WTC11 (cell line): ENCODE results near the gene MDGA2. TPM values are rescaled to one million over a fixed set of nuclear protein-coding genes. Genes with fewer than 3 reads are reported as not detected.

ENCODE experiments used
- ATAC-seq: fragments of 200-7000 bp; cut with Tn5 transposase; 2 replicates; pipeline ENCODE4 v1.10.0; 2021; ENCODE audit warnings: mild to moderate bottlenecking, moderate library complexity
- CTCF ChIA-PET: fragments of 300-600 bp; sonication (Branson Sonifier 250); formaldehyde crosslinking; loops from one replicate; lab custom pipeline; 2021; ENCODE audit warnings: antibody characterized with exemption; lab: Charles Lee
- POLR2A ChIA-PET: fragments of 350-600 bp; sonication (Branson Sonifier 250); formaldehyde crosslinking; loops from one replicate; lab custom pipeline; 2021; ENCODE audit warnings: antibody characterized with exemption; lab: Charles Lee
- DNase-seq: peaks from one replicate; pipeline ENCODE4 v3.0.0; 2021; ENCODE audit warnings: low spot score
- H3K27ac Mint-ChIP-seq: 2 replicates; pipeline ENCODE4 v1.8.0; 2021; ENCODE audit warnings: mixed read lengths
- H3K27me3 Mint-ChIP-seq: 2 replicates; pipeline ENCODE4 v1.8.0; 2021; ENCODE audit warnings: low read depth, mild to moderate bottlenecking, moderate library complexity, mixed read lengths
- H3K36me3 Mint-ChIP-seq: 2 replicates; pipeline ENCODE4 v1.8.0; 2021; ENCODE audit warnings: mixed read lengths
- H3K4me1 Mint-ChIP-seq: 2 replicates; pipeline ENCODE4 v1.8.0; 2022; ENCODE audit warnings: mixed read lengths
- H3K4me3 Mint-ChIP-seq: 2 replicates; pipeline ENCODE4 v1.8.0; 2021; ENCODE audit warnings: mild to moderate bottlenecking, moderate library complexity, mixed read lengths
- H3K9me3 Mint-ChIP-seq: 2 replicates; pipeline ENCODE4 v1.8.0; 2021; ENCODE audit warnings: mixed read lengths
- ATF1 ChIP-seq: sonication (generic); formaldehyde crosslinking; IDR thresholded peaks from 2 replicates; pipeline ENCODE4 v1.8.1; 2023; ENCODE audit warnings: mild to moderate bottlenecking, moderate library complexity, missing genetic modification reagents
- ELF4 ChIP-seq: sonication (generic); formaldehyde crosslinking; IDR thresholded peaks from 2 replicates; pipeline ENCODE4 v1.8.1; 2022; ENCODE audit warnings: low read depth, mild to moderate bottlenecking, moderate library complexity, missing genetic modification reagents
- JUN ChIP-seq: sonication (generic); formaldehyde crosslinking; IDR thresholded peaks from 2 replicates; pipeline ENCODE4 v1.8.0; 2023; ENCODE audit warnings: mild to moderate bottlenecking, missing genetic modification reagents
- NFATC4 ChIP-seq: fragments of 250-450 bp; sonication (Bioruptor Pico); IDR thresholded peaks from 2 replicates; pipeline ENCODE4 v1.9.0; 2021; ENCODE audit warnings: mild to moderate bottlenecking
- RORB ChIP-seq: fragments of 250-450 bp; sonication (Bioruptor Pico); IDR thresholded peaks from 2 replicates; pipeline ENCODE4 v1.9.0; 2021; ENCODE audit warnings: mild to moderate bottlenecking
- SOX15 ChIP-seq: fragments of 250-450 bp; sonication (Bioruptor Pico); IDR thresholded peaks from 2 replicates; pipeline ENCODE4 v1.9.0; 2021; ENCODE audit warnings: mild to moderate bottlenecking
- SP1 ChIP-seq: sonication (generic); formaldehyde crosslinking; conservative IDR thresholded peaks from 2 replicates; pipeline ENCODE4 v1.8.1; 2022; ENCODE audit warnings: missing genetic modification reagents
- TP53 ChIP-seq: sonication (generic); formaldehyde crosslinking; IDR thresholded peaks from 2 replicates; pipeline ENCODE4 v1.8.1; 2023; ENCODE audit warnings: mild to moderate bottlenecking, missing genetic modification reagents
- total RNA-seq: library from RNA; stranded (reverse); gene quantifications from 3 replicates; pipeline ENCODE4 v1.2.3, GENCODE V29; 2021
- TF ChIP-seq, protein P1 (sequence below): sonication (generic); formaldehyde crosslinking; IDR thresholded peaks from 2 replicates; pipeline ENCODE4 v1.8.1; 2022; ENCODE audit warnings: low read depth, missing genetic modification reagents, borderline replicate concordance
- TF ChIP-seq, protein P2 (sequence below): fragments of 250-450 bp; sonication (Bioruptor Pico); conservative IDR thresholded peaks from 2 replicates; pipeline ENCODE4 v1.9.0; 2021; ENCODE audit warnings: mild to moderate bottlenecking
- TF ChIP-seq, protein P3 (sequence below): sonication (generic); formaldehyde crosslinking; IDR thresholded peaks from 2 replicates; pipeline ENCODE4 v1.8.0; 2023; ENCODE audit warnings: missing genetic modification reagents
- TF ChIP-seq, protein P4 (sequence below): fragments of 250-450 bp; sonication (Bioruptor Pico); IDR thresholded peaks from 2 replicates; pipeline ENCODE4 v1.9.0; 2021; ENCODE audit warnings: mild to moderate bottlenecking
- TF ChIP-seq, protein P5 (sequence below): sonication (generic); formaldehyde crosslinking; IDR thresholded peaks from 2 replicates; pipeline ENCODE4 v1.8.0; 2022; ENCODE audit warnings: mild to moderate bottlenecking, missing genetic modification reagents
- TF ChIP-seq, protein P6 (sequence below): sonication (generic); formaldehyde crosslinking; IDR thresholded peaks from 2 replicates; pipeline ENCODE4 v1.8.0; 2023; ENCODE audit warnings: mild to moderate bottlenecking, missing genetic modification reagents
- TF ChIP-seq, protein P7 (sequence below): sonication (generic); formaldehyde crosslinking; IDR thresholded peaks from 2 replicates; pipeline ENCODE4 v1.8.1; 2023; ENCODE audit warnings: mild to moderate bottlenecking, missing genetic modification reagents, borderline replicate concordance
- TF ChIP-seq, protein P8 (sequence below): sonication (generic); formaldehyde crosslinking; IDR thresholded peaks from 2 replicates; pipeline ENCODE4 v1.8.1; 2023; ENCODE audit warnings: mild to moderate bottlenecking, missing genetic modification reagents, moderate library complexity
- TF ChIP-seq, protein P9 (sequence below): sonication (generic); formaldehyde crosslinking; IDR thresholded peaks from 2 replicates; pipeline ENCODE4 v1.8.0; 2022; ENCODE audit warnings: mild to moderate bottlenecking, missing genetic modification reagents

MDGA2 gene
- total RNA-seq, 1 experiment from 2014 or later, result 4.9 TPM

DNA sequence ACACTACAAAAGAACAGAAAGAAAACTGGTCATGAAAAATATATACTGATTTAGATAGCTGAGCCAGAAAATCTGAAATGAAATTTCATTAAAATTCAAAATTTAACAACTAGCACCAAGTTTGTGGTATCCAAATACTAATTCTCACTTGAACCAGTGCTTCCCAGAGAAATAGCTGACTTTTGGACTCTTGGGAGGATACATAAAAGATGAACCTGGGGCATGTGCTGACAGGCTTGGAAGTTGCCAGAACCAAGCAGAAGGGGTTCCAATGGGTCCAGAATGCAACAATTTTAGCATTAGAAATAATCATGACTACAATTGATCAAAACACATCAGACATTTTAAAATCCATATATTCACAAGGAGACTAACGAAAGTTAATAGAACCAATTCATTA lies 175.0 kb downstream of the MDGA2 start:
- H3K27ac Mint-ChIP-seq, result no peak overlapping the region
- no peaks in the 10 kb centered on the region; the same call in none of the 2 replicates for H3K27me3 Mint-ChIP-seq
- H3K4me3 Mint-ChIP-seq, result no peak overlapping the region
- peaks cover 9% of the 10 kb centered on the region for H3K36me3 Mint-ChIP-seq
- ChIA-PET CTCF (no interaction called here), POLR2A (no interaction called here)
- DNase-seq (no peak), ATAC-seq (no peak)
- H3K4me1 Mint-ChIP-seq, result no peaks in the 10 kb centered on the region
- H3K9me3 Mint-ChIP-seq, result peaks cover 10% of the 10 kb centered on the region
- TF ChIP-seq, protein P1, sequence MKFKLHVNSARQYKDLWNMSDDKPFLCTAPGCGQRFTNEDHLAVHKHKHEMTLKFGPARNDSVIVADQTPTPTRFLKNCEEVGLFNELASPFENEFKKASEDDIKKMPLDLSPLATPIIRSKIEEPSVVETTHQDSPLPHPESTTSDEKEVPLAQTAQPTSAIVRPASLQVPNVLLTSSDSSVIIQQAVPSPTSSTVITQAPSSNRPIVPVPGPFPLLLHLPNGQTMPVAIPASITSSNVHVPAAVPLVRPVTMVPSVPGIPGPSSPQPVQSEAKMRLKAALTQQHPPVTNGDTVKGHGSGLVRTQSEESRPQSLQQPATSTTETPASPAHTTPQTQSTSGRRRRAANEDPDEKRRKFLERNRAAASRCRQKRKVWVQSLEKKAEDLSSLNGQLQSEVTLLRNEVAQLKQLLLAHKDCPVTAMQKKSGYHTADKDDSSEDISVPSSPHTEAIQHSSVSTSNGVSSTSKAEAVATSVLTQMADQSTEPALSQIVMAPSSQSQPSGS, result no peak
- TF ChIP-seq, protein P2, sequence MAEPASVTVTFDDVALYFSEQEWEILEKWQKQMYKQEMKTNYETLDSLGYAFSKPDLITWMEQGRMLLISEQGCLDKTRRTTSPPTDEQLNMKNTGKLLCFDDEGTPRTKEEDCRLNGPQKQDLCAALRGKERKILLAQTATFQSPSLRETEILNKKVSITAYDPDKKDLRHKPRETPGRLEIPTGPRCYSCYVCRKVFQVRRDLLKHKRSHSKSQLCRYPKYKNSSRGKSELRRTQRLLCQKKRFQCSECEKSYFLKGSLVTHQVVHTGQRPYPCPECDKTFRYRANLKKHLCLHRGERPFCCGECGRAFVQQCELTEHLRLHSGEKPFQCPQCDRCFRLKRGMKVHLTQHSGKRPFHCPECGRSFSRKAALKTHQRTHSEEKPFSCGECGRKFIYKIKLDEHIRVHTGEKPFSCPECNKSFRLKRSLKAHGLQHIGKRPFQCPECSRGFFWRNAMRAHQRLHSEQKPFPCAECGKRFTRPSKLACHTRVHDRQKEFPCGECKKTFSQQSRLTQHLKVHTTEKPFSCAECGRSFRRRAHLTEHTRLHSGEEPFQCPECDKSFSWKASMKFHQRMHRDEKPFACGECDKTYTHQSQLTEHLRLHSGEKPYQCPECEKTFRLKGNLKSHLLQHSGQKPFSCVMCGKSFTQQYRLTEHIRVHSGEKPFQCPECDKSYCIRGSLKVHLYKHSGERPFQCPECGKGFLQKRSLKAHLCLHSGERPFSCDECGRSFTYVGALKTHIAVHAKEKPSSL, result no peak
- TF ChIP-seq, protein P3, sequence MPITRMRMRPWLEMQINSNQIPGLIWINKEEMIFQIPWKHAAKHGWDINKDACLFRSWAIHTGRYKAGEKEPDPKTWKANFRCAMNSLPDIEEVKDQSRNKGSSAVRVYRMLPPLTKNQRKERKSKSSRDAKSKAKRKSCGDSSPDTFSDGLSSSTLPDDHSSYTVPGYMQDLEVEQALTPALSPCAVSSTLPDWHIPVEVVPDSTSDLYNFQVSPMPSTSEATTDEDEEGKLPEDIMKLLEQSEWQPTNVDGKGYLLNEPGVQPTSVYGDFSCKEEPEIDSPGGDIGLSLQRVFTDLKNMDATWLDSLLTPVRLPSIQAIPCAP (CRISPR knock-in tag), result no peak
- TF ChIP-seq JUN, result no peak
- TF ChIP-seq, protein P4, sequence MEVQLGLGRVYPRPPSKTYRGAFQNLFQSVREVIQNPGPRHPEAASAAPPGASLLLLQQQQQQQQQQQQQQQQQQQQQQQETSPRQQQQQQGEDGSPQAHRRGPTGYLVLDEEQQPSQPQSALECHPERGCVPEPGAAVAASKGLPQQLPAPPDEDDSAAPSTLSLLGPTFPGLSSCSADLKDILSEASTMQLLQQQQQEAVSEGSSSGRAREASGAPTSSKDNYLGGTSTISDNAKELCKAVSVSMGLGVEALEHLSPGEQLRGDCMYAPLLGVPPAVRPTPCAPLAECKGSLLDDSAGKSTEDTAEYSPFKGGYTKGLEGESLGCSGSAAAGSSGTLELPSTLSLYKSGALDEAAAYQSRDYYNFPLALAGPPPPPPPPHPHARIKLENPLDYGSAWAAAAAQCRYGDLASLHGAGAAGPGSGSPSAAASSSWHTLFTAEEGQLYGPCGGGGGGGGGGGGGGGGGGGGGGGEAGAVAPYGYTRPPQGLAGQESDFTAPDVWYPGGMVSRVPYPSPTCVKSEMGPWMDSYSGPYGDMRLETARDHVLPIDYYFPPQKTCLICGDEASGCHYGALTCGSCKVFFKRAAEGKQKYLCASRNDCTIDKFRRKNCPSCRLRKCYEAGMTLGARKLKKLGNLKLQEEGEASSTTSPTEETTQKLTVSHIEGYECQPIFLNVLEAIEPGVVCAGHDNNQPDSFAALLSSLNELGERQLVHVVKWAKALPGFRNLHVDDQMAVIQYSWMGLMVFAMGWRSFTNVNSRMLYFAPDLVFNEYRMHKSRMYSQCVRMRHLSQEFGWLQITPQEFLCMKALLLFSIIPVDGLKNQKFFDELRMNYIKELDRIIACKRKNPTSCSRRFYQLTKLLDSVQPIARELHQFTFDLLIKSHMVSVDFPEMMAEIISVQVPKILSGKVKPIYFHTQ (CRISPR knock-in tag), result no peak
- TF ChIP-seq, protein P5, sequence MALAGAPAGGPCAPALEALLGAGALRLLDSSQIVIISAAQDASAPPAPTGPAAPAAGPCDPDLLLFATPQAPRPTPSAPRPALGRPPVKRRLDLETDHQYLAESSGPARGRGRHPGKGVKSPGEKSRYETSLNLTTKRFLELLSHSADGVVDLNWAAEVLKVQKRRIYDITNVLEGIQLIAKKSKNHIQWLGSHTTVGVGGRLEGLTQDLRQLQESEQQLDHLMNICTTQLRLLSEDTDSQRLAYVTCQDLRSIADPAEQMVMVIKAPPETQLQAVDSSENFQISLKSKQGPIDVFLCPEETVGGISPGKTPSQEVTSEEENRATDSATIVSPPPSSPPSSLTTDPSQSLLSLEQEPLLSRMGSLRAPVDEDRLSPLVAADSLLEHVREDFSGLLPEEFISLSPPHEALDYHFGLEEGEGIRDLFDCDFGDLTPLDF (CRISPR knock-in tag), result no peak

DNA sequence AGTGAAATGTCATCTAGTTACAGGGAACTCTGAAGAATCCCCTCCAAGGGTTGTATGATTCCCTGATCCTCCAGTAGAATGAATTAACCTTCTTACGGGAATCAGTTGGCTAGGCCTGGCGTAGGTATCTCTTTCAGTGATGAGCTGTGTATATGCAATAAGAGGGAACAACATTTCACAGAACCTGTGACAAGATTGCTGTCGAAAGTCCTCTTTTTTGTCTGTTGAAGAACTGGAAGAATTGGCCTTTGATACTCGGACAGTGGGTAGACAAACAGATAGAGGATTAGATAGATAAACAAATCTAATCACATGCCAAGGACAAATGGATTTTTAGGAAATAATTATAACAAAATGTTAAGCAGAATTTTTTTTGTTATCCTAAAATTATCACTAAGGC lies 184.6 kb downstream of the MDGA2 start:
- H3K9me3 Mint-ChIP-seq, result peaks cover 42% of the 10 kb centered on the region
- POLR2A ChIA-PET, result no interaction called here
- CTCF ChIA-PET, result no interaction called here
- TF ChIP-seq, protein P6, sequence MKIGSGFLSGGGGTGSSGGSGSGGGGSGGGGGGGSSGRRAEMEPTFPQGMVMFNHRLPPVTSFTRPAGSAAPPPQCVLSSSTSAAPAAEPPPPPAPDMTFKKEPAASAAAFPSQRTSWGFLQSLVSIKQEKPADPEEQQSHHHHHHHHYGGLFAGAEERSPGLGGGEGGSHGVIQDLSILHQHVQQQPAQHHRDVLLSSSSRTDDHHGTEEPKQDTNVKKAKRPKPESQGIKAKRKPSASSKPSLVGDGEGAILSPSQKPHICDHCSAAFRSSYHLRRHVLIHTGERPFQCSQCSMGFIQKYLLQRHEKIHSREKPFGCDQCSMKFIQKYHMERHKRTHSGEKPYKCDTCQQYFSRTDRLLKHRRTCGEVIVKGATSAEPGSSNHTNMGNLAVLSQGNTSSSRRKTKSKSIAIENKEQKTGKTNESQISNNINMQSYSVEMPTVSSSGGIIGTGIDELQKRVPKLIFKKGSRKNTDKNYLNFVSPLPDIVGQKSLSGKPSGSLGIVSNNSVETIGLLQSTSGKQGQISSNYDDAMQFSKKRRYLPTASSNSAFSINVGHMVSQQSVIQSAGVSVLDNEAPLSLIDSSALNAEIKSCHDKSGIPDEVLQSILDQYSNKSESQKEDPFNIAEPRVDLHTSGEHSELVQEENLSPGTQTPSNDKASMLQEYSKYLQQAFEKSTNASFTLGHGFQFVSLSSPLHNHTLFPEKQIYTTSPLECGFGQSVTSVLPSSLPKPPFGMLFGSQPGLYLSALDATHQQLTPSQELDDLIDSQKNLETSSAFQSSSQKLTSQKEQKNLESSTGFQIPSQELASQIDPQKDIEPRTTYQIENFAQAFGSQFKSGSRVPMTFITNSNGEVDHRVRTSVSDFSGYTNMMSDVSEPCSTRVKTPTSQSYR (CRISPR knock-in tag), result no peak
- no peak for TF ChIP-seq ELF4 (CRISPR knock-in tag)
- TF ChIP-seq, protein P7, sequence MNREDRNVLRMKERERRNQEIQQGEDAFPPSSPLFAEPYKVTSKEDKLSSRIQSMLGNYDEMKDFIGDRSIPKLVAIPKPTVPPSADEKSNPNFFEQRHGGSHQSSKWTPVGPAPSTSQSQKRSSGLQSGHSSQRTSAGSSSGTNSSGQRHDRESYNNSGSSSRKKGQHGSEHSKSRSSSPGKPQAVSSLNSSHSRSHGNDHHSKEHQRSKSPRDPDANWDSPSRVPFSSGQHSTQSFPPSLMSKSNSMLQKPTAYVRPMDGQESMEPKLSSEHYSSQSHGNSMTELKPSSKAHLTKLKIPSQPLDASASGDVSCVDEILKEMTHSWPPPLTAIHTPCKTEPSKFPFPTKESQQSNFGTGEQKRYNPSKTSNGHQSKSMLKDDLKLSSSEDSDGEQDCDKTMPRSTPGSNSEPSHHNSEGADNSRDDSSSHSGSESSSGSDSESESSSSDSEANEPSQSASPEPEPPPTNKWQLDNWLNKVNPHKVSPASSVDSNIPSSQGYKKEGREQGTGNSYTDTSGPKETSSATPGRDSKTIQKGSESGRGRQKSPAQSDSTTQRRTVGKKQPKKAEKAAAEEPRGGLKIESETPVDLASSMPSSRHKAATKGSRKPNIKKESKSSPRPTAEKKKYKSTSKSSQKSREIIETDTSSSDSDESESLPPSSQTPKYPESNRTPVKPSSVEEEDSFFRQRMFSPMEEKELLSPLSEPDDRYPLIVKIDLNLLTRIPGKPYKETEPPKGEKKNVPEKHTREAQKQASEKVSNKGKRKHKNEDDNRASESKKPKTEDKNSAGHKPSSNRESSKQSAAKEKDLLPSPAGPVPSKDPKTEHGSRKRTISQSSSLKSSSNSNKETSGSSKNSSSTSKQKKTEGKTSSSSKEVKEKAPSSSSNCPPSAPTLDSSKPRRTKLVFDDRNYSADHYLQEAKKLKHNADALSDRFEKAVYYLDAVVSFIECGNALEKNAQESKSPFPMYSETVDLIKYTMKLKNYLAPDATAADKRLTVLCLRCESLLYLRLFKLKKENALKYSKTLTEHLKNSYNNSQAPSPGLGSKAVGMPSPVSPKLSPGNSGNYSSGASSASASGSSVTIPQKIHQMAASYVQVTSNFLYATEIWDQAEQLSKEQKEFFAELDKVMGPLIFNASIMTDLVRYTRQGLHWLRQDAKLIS, result no peak
- TF ChIP-seq ATF1 (CRISPR knock-in tag), result no peak
- no peak for TF ChIP-seq SOX15
- TF ChIP-seq SP1 (CRISPR knock-in tag), result no peak
- TF ChIP-seq, protein P8, sequence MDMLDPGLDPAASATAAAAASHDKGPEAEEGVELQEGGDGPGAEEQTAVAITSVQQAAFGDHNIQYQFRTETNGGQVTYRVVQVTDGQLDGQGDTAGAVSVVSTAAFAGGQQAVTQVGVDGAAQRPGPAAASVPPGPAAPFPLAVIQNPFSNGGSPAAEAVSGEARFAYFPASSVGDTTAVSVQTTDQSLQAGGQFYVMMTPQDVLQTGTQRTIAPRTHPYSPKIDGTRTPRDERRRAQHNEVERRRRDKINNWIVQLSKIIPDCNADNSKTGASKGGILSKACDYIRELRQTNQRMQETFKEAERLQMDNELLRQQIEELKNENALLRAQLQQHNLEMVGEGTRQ (CRISPR knock-in tag), result no peak
- no peak for TF ChIP-seq RORB (CRISPR knock-in tag)
- TF ChIP-seq, protein P9, sequence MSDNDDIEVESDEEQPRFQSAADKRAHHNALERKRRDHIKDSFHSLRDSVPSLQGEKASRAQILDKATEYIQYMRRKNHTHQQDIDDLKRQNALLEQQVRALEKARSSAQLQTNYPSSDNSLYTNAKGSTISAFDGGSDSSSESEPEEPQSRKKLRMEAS (CRISPR knock-in tag), result no peak
- no peak for TF ChIP-seq NFATC4 (CRISPR knock-in tag)
- no peak for TF ChIP-seq TP53 (CRISPR knock-in tag)

More for the DNA sequence above, 184.6 kb downstream of the MDGA2 start:
- no peak overlapping the region for H3K27ac Mint-ChIP-seq
- peaks cover 27% of the 10 kb centered on the region for H3K36me3 Mint-ChIP-seq
- ATAC-seq (no peak), DNase-seq (no peak)
- no peaks in the 10 kb centered on the region; the same call in 1 of the 2 replicates for H3K4me1 Mint-ChIP-seq
- no peak overlapping the region for H3K4me3 Mint-ChIP-seq
- H3K27me3 Mint-ChIP-seq, result no peaks in the 10 kb centered on the region
